ENCODE data around the gene TMEM123. TPM values are rescaled to one million over a fixed set of nuclear protein-coding genes. Genes with fewer than 3 reads are reported as not detected.

TMEM123 gene
- total RNA-seq, 2 experiments from 2014 or later = 288 to 307 TPM

GRCh38 chr11:102398297-102398696, 54.3 kb downstream of the TMEM123 start:
- no peak overlapping the region for H3K4me3 ChIP-seq (ENCODE audit: low read length)
- Mint-ChIP-seq H3K4me1 (ENCODE audit: low read depth) (peaks cover 66% of the 10 kb centered on the region), H3K36me3 (ENCODE audit: low read depth) (peaks cover 91% of the 10 kb centered on the region), H3K27me3 (no peaks in the 10 kb centered on the region), H3K27ac (peak overlapping the region; percentile 44), H3K9me3 (no peaks in the 10 kb centered on the region), H3K4me3 (no peak overlapping the region)
- no peak for TF ChIP-seq CTCF (IDR thresholded peaks at IDR 0.05)
- H3K27me3 ChIP-seq (ENCODE audit: control insufficient read depth in 1 of 2, insufficient read depth in 2 of 2, low read length in 2 of 2) = no peaks in the 10 kb centered on the region
- ChIA-PET POLR2A (interaction anchor here (1.0 to 4.3 kb wide), 3 partner anchors 8 to 54 kb away, joined by 3 to 25 read pairs (median 4); partner anchors contain the start of gene TMEM123), CTCF (interaction anchor here (1.5 to 4.2 kb wide), 3 partner anchors 9 to 104 kb away, joined by 5 to 14 read pairs (median 5); no protein-coding TSS in a partner anchor)
- H3K36me3 ChIP-seq (ENCODE audit: insufficient read depth, low read length) = peaks cover 73% of the 10 kb centered on the region
- DNase-seq (no peak), ATAC-seq (ENCODE audit: poor library complexity) (no peak)
- intact Hi-C loops (cut with DNase I, micrococcal nuclease) = no loop called here
- H3K27ac ChIP-seq (ENCODE audit: low read depth in 1 of 2, low read length in 2 of 2) = no peak overlapping the region
- peaks cover 0 to 4% of the 10 kb centered on the region in 2 experiments for H3K9me3 ChIP-seq (ENCODE audit: control insufficient read depth in 1 of 2, insufficient read depth in 1 of 2, low read length in 2 of 2)
- H3K4me1 ChIP-seq (ENCODE audit: insufficient read depth, low read length) = peaks cover 8% of the 10 kb centered on the region

- peaks cover 64% of the 10 kb centered on the region for H3K4me1 Mint-ChIP-seq (ENCODE audit: low read depth)
- ATAC-seq (ENCODE audit: poor library complexity) (no peak), DNase-seq (no peak)
- Histone ChIP-seq H3K4me3 (ENCODE audit: low read length) (no peak overlapping the region), H3K9me3 (ENCODE audit: control insufficient read depth in 1 of 2, insufficient read depth in 1 of 2, low read length in 2 of 2) (peaks cover 0 to 4% of the 10 kb centered on the region in 2 experiments), H3K36me3 (ENCODE audit: insufficient read depth, low read length) (peaks cover 64% of the 10 kb centered on the region), H3K4me1 (ENCODE audit: insufficient read depth, low read length) (peaks cover 9% of the 10 kb centered on the region), H3K27me3 (ENCODE audit: control insufficient read depth in 1 of 2, insufficient read depth in 2 of 2, low read length in 2 of 2) (no peaks in the 10 kb centered on the region), H3K27ac (ENCODE audit: low read depth in 1 of 2, low read length in 2 of 2) (peak overlapping the region in 1 of 2 donors; percentile 4)
- H3K36me3 Mint-ChIP-seq (ENCODE audit: low read depth) = peaks cover 91% of the 10 kb centered on the region
- ChIA-PET POLR2A (interaction anchor here (1.1 to 4.3 kb wide), 2 partner anchors 50 to 55 kb away, joined by 3 to 25 read pairs; partner anchors contain the start of gene TMEM123), CTCF (interaction anchor here (1.2 to 4.2 kb wide), 4 partner anchors 30 to 55 kb away, joined by 3 to 14 read pairs (median 4); no protein-coding TSS in a partner anchor)
- H3K27me3 Mint-ChIP-seq = no peaks in the 10 kb centered on the region
- no peak for TF ChIP-seq CTCF (IDR thresholded peaks at IDR 0.05)
- intact Hi-C loops (cut with DNase I, micrococcal nuclease) = no loop called here
- peak overlapping the region; percentile 23 for H3K4me3 Mint-ChIP-seq
- no peaks in the 10 kb centered on the region for H3K9me3 Mint-ChIP-seq
- peak overlapping the region; percentile 81 for H3K27ac Mint-ChIP-seq
Measured at GRCh38 chr11:102396708-102397563, 55.6 kb downstream of the TMEM123 start.

GRCh38 chr11:102395720-102396393, 56.7 kb downstream of the TMEM123 start:
- no peak overlapping the region for H3K4me3 Mint-ChIP-seq
- CTCF ChIA-PET = interaction anchor here (0.6 to 4.2 kb wide), 6 partner anchors 10 to 56 kb away, joined by 3 to 14 read pairs (median 3); no protein-coding TSS in a partner anchor

More at GRCh38 chr11:102395720-102396393, 56.7 kb downstream of the TMEM123 start:
- Histone ChIP-seq H3K27me3 (ENCODE audit: control insufficient read depth in 1 of 2, insufficient read depth in 2 of 2, low read length in 2 of 2) (no peaks in the 10 kb centered on the region), H3K4me3 (ENCODE audit: low read length) (no peak overlapping the region), H3K27ac (ENCODE audit: low read depth in 1 of 2, low read length in 2 of 2) (no peak overlapping the region), H3K4me1 (ENCODE audit: insufficient read depth, low read length) (peaks cover 18% of the 10 kb centered on the region), H3K36me3 (ENCODE audit: insufficient read depth, low read length) (peaks cover 61% of the 10 kb centered on the region), H3K9me3 (ENCODE audit: control insufficient read depth in 1 of 2, insufficient read depth in 1 of 2, low read length in 2 of 2) (peaks cover 0 to 4% of the 10 kb centered on the region in 2 experiments)
- intact Hi-C loops (cut with DNase I, micrococcal nuclease) = no loop called here
- DNase-seq (no peak), ATAC-seq (ENCODE audit: poor library complexity) (no peak)
- no peaks in the 10 kb centered on the region for H3K9me3 Mint-ChIP-seq
- TF ChIP-seq CTCF (IDR thresholded peaks at IDR 0.05) = no peak
- no peaks in the 10 kb centered on the region for H3K27me3 Mint-ChIP-seq
- peaks cover 56% of the 10 kb centered on the region for H3K4me1 Mint-ChIP-seq (ENCODE audit: low read depth)
- H3K27ac Mint-ChIP-seq = peak overlapping the region; percentile 81
- peaks cover 82% of the 10 kb centered on the region for H3K36me3 Mint-ChIP-seq (ENCODE audit: low read depth)
- POLR2A ChIA-PET = interaction anchor here (1.1 to 4.3 kb wide), 2 partner anchors 32 to 56 kb away, joined by 3 to 25 read pairs; partner anchors contain the start of gene TMEM123
